Measurements from ENCODE around the gene SPECC1L. TPM values are rescaled to one million over a fixed set of nuclear protein-coding genes. Genes with fewer than 3 reads are reported as not detected.
"Not testable (repeated sequence)": the region's sequence is repeated elsewhere in the genome, so short reads cannot be mapped to it uniquely, and the experiment has no call there.

The SPECC1L gene
- total and polyA plus RNA-seq, 7 donors = 17.4 to 52.6 (median 28.8) TPM

DNA sequence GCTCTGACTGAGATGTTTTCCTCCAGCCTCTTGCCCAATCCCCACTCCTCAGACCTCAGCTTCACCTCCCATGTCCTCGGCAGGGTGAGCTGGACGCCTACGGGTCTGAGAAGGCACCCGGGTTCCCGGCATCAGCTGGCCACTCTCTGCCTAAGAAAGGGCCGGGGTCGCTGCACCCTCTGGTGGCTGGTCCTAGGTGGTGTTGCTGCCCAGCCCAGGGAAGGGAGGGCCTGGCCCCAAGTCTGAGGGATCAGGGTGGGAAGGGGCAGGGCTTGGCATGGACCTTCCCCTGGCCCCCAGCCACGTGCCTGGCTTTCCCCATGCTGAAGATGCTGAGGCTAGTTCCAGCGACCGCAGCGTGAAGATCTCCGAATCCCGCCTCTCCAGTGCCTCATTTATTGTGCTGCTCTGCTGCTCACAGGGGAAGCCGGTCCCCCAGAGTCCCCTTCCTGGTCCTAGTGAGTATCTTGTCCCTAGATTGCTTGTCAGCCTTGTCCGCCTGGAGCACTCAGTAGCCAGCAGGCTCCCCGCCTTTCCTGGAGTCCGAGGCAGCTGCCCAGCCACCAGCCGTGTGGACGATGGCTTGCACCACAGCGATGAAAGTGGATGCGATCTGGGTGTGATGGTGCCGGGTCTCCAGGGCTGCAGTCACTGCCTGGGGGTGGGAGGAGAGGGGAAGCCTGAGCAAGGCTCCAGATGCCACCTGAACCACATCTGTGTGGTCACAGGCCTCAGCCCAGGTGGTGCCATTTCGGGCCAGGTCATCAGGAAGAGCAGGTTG lies 22.9 kb upstream of the SPECC1L start:
- no peak overlapping the region for H3K4me3 ChIP-seq
- H3K4me1 ChIP-seq = peaks cover 0 to 34% (median 31%) of the 10 kb centered on the region in 4 donors
- H3K27ac ChIP-seq = peak overlapping the region; percentile 78 to 82 (median 78)
- peak; percentile 98 for DNase-seq
- intact Hi-C loops (cut with DNase I) = loop anchor here (2.0 to 5.0 kb wide), 2 partner anchors 59 to 140 kb away; no protein-coding TSS in a partner anchor
- TF ChIP-seq POLR2AphosphoS5 (IDR thresholded peaks at IDR 0.05) = peak; percentile 37 to 64 (median 54)
- TF ChIP-seq POLR2A (IDR thresholded peaks at IDR 0.05) = no peak
- TF ChIP-seq EP300 (IDR thresholded peaks at IDR 0.05) = no peak
- TF ChIP-seq, protein P1, sequence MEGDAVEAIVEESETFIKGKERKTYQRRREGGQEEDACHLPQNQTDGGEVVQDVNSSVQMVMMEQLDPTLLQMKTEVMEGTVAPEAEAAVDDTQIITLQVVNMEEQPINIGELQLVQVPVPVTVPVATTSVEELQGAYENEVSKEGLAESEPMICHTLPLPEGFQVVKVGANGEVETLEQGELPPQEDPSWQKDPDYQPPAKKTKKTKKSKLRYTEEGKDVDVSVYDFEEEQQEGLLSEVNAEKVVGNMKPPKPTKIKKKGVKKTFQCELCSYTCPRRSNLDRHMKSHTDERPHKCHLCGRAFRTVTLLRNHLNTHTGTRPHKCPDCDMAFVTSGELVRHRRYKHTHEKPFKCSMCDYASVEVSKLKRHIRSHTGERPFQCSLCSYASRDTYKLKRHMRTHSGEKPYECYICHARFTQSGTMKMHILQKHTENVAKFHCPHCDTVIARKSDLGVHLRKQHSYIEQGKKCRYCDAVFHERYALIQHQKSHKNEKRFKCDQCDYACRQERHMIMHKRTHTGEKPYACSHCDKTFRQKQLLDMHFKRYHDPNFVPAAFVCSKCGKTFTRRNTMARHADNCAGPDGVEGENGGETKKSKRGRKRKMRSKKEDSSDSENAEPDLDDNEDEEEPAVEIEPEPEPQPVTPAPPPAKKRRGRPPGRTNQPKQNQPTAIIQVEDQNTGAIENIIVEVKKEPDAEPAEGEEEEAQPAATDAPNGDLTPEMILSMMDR (IDR thresholded peaks at IDR 0.05) = peak; percentile 81 to 94 (median 90)
- no peaks in the 10 kb centered on the region for H3K9me3 ChIP-seq
- no peaks in the 10 kb centered on the region for H3K27me3 ChIP-seq
- H3K36me3 ChIP-seq = no peaks in the 10 kb centered on the region
- 44 to 50% methylated on average over 23 of the region's 23 CpGs for WGBS, 2 donors

DNA sequence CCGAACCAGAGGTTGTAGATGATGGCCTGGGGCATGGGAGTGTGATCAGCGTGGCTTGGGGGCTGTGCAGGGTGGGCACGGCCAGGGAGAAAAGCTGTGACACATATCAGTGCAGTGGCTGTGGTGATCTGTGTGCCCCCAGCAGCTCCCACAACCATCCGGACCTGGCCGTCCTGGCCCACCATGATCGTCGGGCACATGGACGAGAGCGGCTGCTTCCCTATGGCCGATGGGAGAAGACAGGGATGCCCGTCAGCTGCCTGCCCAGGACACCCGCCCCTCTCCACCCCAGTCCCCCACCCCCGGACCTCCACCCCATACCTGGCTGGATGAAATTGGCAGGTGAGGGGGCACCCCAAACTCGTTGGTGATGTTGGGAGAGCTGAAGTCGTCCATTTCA lies 22.0 kb upstream of the SPECC1L start:
- intact Hi-C loops (cut with DNase I) = loop anchor here (5.0 kb wide), 1 partner anchor 141 kb away; no protein-coding TSS in a partner anchor
- H3K27me3 ChIP-seq, H3K27ac ChIP-seq, H3K4me3 ChIP-seq, DNase-seq, H3K9me3 ChIP-seq, H3K36me3 ChIP-seq: not testable (repeated sequence)
- WGBS, 2 donors = 91 to 92% methylated on average over 15 of the region's 15 CpGs
- H3K4me1 ChIP-seq = peaks cover 0 to 34% (median 31%) of the 10 kb centered on the region in 4 donors

DNA sequence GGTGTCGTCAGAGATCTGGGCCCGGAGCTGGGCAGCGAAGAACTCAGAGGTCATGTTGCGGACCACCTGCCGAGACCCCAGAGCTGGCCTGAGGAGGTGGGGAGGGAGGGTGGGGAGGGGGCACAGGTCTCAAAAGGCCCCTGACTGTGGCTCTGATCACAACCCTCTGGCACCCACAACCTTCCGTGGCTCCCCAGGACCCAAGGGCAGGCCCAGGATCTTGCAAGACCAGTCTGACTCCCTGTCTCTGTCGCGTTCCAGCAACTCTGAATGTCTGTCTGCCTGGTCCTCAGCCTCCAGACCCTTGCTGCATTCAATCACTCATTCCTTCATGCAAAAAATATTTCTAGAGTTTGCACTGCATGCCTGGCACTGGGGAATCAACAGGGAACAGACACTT lies 21.2 kb upstream of the SPECC1L start:
- DNase-seq = peak; percentile 20
- 88 to 91% methylated on average over 5 to 7 of the region's 8 CpGs for WGBS, 2 donors
- H3K9me3 ChIP-seq, H3K27me3 ChIP-seq, H3K4me3 ChIP-seq, H3K27ac ChIP-seq, H3K36me3 ChIP-seq: not testable (repeated sequence)
- H3K4me1 ChIP-seq = peaks cover 0 to 33% (median 28%) of the 10 kb centered on the region in 4 donors
- intact Hi-C loops (cut with DNase I) = loop anchor here (5.0 kb wide), 1 partner anchor 142 kb away; no protein-coding TSS in a partner anchor

DNA sequence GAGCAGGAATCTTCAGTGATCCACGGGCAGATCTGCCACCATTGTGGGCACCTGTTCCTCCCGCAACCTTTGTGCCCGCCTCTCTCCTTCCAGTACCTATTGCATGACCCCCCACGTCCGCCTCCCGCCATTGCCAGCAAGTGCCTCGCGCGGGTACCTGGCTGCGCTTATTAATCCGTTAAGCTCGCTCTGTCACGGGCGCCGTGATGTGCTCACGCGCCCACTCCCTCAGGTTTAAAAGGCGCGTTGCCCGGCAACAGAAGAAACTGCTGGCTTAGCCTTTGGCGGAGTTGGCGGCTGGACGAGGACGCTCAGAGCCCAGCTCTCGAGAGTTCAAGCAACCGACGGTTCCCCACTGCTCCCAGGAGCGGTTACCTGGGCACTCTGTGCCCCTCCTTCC lies 19.3 kb upstream of the SPECC1L start:
- WGBS, 2 donors = 94 to 95% methylated on average over 19 to 20 of the region's 28 CpGs

DNA sequence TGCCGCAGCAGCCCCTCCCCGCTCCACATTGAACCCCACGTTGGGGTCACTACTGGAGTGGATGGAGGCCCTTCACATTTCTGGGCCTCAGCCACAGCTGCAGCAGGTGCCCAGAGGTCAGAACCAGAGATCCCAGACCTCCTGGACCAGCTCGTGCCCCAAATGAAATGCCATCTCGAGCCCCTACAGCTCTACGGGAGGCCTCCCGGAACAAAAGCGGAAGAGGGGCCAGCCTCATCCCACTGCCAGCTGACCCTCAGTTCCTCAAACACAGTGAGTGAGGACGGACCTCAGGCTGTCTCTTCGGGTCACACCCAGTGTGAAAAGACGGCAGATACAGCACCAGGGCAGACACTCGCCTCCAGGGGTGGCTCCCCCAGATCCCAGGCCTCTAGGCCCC lies 17.5 kb upstream of the SPECC1L start:
- H3K4me1 ChIP-seq; H3K4me3 ChIP-seq; DNase-seq; intact Hi-C loops (cut with DNase I); H3K9me3 ChIP-seq; H3K27me3 ChIP-seq; H3K36me3 ChIP-seq; H3K27ac ChIP-seq: not testable (repeated sequence)
- 94 to 95% methylated on average over 12 of the region's 12 CpGs for WGBS, 2 donors

More for the DNA sequence above, 19.3 kb upstream of the SPECC1L start:
- H3K36me3 ChIP-seq; H3K27ac ChIP-seq; H3K27me3 ChIP-seq; H3K4me3 ChIP-seq; H3K9me3 ChIP-seq; intact Hi-C loops (cut with DNase I): not testable (repeated sequence)
- H3K4me1 ChIP-seq = peaks cover 0 to 17% (median 14%) of the 10 kb centered on the region in 4 donors
- DNase-seq = peak; percentile 41

DNA sequence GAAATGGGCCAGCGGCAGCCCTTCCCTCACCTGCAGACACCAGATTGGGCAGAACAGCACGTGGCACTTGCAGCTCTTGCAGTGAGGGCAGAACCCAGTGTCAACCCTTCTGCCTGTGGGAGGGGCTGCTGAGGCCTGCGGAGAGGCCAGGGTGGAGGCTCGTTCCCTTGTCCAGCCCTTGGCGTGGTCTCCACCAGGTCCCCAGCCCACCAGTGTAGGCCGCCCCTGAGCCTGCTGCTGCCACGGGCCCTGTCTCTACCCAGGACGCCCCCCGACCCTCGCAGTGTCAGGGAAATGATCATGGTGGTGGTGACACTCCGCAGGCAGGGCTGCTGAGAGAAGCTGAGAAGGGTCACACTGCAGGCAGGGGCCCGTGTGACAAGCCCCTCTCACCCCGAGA lies 14.5 kb upstream of the SPECC1L start:
- H3K4me3 ChIP-seq; H3K27ac ChIP-seq; DNase-seq; H3K4me1 ChIP-seq; intact Hi-C loops (cut with DNase I); H3K9me3 ChIP-seq; H3K27me3 ChIP-seq; H3K36me3 ChIP-seq: not testable (repeated sequence)
- WGBS, 2 donors = 87 to 94% methylated on average over 12 to 13 of the region's 13 CpGs

DNA sequence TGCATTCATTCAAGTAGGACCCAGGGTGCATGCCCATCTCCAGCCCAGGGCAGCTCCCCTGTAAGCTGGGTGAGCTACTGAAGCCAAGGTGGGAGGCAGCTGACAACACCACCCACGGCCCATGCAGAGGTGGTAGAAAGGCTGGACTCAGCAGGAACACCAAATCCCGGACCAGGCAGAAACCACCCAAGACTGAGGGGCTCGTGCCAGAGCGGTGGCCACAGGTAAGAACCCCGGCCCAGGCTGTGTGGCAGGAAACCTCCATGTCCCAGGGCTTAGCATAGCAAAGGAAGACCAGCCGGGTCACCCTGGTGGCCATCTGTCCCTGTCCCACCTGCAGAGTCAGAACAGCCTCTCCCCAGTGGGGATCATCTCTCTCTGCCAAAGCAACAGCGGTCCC lies 13.9 kb upstream of the SPECC1L start:
- H3K9me3 ChIP-seq; H3K27me3 ChIP-seq; H3K4me3 ChIP-seq; intact Hi-C loops (cut with DNase I); DNase-seq; H3K27ac ChIP-seq; H3K36me3 ChIP-seq; H3K4me1 ChIP-seq: not testable (repeated sequence)
- WGBS, 2 donors = 94 to 95% methylated on average over 6 of the region's 7 CpGs

DNA sequence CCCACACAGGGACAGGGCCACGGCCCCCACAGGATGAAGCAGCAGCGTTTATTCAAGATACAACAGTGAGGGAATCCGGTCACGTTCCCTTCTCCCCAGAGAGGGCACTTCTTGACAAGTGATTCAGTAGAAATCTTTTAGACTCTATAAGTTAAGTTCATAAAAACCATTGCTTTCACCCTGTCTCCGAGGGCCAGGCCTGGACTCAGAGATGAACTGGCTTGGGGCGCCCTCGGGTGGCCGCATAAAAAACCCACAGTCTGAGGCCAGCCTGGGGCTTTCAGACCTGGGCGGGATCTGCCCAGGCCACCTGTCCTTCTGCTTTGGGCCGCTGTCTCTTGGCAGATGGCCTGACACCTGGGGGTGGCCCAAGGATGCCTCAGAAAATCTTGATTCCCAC lies 11.2 kb upstream of the SPECC1L start:
- peak overlapping the region in 1 of 4 donors; percentile 42 for H3K27ac ChIP-seq
- intact Hi-C loops (cut with DNase I); H3K4me3 ChIP-seq; H3K27me3 ChIP-seq; H3K36me3 ChIP-seq; H3K4me1 ChIP-seq; H3K9me3 ChIP-seq: not testable (repeated sequence)
- peak; percentile 87 for DNase-seq
- TF ChIP-seq, protein P1 (IDR thresholded peaks at IDR 0.05) = peak; percentile 18 to 36 (median 24)
- WGBS, 2 donors = 4 to 9% methylated on average over 5 to 8 of the region's 10 CpGs

DNA sequence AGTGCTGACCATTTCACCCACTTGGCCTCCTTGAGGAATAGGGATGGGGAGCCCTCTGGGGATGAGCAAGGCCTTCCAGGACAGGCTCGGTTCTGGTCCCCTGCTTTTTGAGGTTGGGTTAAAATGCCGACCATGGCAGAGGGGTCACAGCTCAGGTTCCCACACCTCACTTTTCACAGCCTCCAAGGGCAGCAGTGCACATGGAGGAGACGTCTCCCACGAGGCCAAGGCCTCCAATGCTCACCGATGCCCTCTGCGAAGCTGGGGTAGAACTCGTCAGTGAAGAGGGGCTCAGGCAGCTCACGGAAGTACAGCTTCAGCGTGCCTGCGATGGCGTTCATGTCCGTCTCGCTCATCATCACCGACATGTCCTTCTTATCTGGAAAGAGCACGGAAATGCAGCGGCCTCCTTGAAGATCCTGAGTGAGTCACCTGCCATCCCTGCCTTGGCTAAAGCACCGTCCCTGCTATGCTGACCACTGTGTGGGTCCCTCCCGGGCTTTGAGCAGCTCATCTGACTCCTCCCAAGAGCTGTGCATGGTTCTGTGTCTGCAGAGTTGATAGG lies 8.4 kb upstream of the SPECC1L start:
- H3K4me1 ChIP-seq; H3K36me3 ChIP-seq; H3K27ac ChIP-seq; H3K4me3 ChIP-seq; DNase-seq; intact Hi-C loops (cut with DNase I); H3K27me3 ChIP-seq; H3K9me3 ChIP-seq: not testable (repeated sequence)
- WGBS, 2 donors = 92 to 93% methylated on average over 18 of the region's 18 CpGs

DNA sequence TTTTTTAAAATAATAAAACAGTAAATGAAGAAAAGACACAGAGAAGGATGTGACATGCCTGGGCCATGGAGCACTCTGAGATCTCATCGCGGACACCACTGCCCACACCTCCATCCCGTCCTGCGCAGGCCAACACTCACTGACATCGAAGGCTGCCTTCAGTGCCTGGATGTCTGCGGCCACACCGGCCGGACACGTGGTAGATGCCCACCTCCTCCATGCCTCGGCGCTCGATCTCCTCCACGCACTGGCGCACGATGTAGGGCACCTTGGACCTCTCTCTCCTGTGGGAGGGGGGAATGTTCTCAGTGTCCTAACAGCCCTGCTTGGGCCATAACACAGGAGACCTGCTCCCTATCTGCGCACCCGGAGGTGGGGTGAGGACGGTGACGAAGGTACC lies 7.2 kb upstream of the SPECC1L start:
- H3K27me3 ChIP-seq; H3K27ac ChIP-seq; H3K4me3 ChIP-seq; H3K36me3 ChIP-seq; H3K9me3 ChIP-seq; DNase-seq; H3K4me1 ChIP-seq; intact Hi-C loops (cut with DNase I): not testable (repeated sequence)
- WGBS, 2 donors = 96 to 97% methylated on average over 19 of the region's 19 CpGs
